Lower leg skin (tissue), 3 donors: Measurements from ENCODE around the gene CASP3.
"Not testable (repeated sequence)": the region's sequence is repeated elsewhere in the genome, so short reads cannot be mapped to it uniquely, and the experiment has no call there.

Experiments
- POLR2A ChIP-seq, 2 donors: fragments of 450-650 bp; IDR thresholded peaks; one replicate each; pipeline ENCODE4 v1.6.1; 2016 to 2017; ENCODE audit warnings: antibody characterized with exemption in 2 of 2, mild to moderate bottlenecking in 1 of 2, moderate library complexity in 1 of 2
- TF ChIP-seq, protein P1 (sequence below), 3 donors: fragments of 450-650 bp; IDR thresholded peaks; one replicate each; pipeline ENCODE4 v1.5.1; 2016; ENCODE audit warnings: antibody characterized with exemption in 3 of 3, mild to moderate bottlenecking in 3 of 3, moderate library complexity in 2 of 3

DNA sequence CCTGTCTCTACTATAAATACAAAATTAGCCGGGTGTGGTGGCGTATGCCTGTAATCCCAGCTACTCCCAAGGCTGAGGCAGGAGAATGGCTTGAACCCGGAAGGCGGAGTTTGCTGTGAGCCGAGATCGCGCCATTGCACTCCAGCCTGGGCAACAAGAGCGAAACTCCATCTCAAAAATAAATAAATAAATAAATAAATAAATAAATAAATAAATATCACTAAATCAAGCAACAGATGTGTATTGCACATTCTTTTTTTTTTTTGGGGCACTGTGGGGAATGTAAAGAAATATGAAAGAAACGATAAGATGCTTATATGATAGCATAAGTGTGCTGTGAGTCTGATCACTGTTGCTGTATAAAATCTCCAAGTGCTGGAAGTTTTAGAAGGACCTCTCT, 8.6 kb upstream of the CASP3 start:
- not testable (repeated sequence) for TF ChIP-seq POLR2A (IDR thresholded peaks at IDR 0.05)
- TF ChIP-seq, protein P1, sequence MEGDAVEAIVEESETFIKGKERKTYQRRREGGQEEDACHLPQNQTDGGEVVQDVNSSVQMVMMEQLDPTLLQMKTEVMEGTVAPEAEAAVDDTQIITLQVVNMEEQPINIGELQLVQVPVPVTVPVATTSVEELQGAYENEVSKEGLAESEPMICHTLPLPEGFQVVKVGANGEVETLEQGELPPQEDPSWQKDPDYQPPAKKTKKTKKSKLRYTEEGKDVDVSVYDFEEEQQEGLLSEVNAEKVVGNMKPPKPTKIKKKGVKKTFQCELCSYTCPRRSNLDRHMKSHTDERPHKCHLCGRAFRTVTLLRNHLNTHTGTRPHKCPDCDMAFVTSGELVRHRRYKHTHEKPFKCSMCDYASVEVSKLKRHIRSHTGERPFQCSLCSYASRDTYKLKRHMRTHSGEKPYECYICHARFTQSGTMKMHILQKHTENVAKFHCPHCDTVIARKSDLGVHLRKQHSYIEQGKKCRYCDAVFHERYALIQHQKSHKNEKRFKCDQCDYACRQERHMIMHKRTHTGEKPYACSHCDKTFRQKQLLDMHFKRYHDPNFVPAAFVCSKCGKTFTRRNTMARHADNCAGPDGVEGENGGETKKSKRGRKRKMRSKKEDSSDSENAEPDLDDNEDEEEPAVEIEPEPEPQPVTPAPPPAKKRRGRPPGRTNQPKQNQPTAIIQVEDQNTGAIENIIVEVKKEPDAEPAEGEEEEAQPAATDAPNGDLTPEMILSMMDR (IDR thresholded peaks at IDR 0.05): not testable (repeated sequence)
